LHCN-M2 (cell line): ENCODE measurements around the gene PTMA. TPM values are rescaled to one million over a fixed set of nuclear protein-coding genes. Genes with fewer than 3 reads are reported as not detected.
"Not testable (repeated sequence)": the region's sequence is repeated elsewhere in the genome, so short reads cannot be mapped to it uniquely, and the experiment has no call there.

Source experiments
- DNase-seq: peaks from one replicate; pipeline ENCODE4 v3.0.0-alpha.2; 2012; ENCODE audit warnings: low read depth
- polyA plus RNA-seq: library from polyadenylated mRNA; unstranded; fragments of >200 nt; gene quantifications from one replicate; pipeline ENCODE4 v1.2.1, GENCODE V29; 2012; ENCODE audit warnings: missing spikeins
- total RNA-seq: library from RNA; depleted of rRNA; stranded (reverse); fragments of >200 nt; gene quantifications from 2 replicates; pipeline ENCODE4 v1.2.3, GENCODE V29; 2014; rRNA removed

Gene PTMA
- 836 and 882 TPM in 2 replicates for total RNA-seq
- 708 TPM for polyA plus RNA-seq

- DNase-seq = peak; percentile 99
These were observed at the start of gene PTMA for GRCh38 chr2:231707927-231708772. TSS of gene PTMA (plus strand) at chr2:231708525. CDS start at chr2:231708707, 182 bp downstream.

DNA sequence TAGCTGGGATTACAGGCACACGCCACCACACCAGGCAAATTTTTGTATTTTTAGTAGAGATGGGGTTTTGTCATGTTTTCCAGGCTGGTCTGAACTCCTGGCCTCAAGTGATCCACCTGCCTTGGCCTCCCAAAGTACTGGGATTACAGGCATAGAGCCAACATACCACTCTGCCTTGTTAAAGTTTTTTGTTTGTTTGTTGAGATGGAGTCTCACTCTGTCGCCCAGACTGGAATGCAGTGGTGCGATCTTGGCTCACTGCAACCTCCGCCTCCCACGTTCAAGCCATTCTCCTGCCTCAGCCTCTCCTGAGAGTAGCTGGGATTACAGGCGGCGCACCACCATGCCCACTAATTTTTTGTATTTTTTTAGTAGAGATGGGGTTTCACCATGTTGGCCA lies 48.3 kb upstream of the PTMA start:
- not testable (repeated sequence) for DNase-seq

DNA sequence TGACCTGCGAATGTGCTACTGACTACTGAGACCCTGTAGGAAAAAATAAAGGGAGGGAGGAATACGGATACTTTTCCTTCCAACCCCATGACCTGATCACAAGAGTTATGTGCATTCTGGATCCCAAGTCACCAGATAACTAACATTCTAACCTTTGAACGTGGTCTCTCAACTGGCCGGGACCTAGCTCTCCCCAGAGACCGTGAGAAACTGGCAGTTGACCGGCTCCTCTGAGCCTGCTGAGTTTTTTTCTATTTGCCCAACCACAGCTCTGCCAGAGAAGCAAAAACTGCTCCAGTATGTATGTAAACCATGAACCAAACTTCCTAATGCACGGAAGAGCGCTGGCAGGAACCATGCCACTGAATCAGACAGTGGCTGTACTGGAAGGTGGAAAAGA lies 47.5 kb upstream of the PTMA start:
- no peak for DNase-seq

DNA sequence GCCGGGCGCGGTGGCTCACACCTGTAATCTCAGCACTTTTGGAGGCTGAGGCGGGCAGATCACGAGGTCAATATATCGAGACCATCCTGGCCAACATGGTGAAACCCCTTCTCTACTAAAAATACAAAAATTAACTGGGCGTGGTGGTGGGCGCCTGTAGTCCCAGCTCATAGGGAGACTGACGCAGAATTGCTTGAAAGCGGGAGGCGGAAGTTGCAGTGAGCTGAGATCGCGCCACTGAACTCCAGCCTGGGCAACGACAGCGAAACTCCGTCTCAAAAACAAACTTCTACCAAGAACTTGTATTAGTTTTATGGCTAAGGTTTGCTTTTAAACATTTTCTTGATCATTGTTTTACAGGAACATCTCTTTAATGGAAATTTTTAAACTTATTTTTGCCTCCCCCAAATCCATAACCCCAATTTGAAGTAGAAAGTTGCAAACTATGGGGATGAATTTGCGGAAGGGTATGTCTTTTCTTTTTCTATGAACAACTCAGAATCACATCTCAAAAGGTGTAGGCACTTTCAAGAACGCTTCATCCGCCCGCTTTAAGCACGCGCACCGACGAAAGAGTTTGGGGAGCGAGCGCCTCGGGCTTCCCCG lies 46.8 kb upstream of the PTMA start:
- no peak for DNase-seq

DNA sequence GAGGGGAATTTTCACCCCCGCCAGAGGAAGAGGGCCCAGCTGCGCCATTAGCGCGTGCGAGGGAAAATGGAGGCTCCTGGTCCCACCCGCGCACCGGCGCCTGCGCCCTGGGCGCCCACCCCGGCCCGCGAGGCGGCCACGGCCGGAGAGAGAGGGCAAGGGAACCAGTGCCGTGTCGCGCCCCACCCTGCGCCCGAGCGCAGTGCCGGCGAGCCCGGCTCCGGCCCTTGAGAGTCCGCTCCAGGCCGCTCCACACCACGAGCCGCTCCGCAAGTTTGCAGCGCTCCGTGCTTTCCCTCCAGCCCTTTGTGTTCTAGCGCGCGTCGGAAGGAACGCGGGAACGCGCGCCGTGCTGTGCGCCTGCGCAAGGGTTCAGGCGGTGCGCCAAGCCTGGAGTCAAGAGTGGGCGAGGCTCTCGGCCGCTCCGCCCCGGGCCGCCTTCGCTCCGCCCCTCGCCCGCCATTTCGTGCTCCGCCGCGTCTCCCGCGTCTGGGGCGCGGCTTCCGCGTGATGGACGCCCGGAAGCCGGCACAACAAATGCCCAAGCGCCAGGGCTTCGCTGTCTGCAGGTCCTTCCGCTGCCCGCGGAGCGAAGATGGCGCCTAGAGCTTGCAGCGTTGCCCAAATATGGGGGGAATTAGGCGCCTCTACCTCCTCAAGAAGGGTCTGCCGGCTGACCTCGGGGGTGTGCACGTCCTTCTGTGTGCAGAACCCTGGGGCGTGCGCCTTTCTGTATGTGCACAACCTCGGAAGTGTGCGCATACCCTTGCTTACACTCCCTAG lies 46.1 kb upstream of the PTMA start:
- peak; percentile 92 for DNase-seq

DNA sequence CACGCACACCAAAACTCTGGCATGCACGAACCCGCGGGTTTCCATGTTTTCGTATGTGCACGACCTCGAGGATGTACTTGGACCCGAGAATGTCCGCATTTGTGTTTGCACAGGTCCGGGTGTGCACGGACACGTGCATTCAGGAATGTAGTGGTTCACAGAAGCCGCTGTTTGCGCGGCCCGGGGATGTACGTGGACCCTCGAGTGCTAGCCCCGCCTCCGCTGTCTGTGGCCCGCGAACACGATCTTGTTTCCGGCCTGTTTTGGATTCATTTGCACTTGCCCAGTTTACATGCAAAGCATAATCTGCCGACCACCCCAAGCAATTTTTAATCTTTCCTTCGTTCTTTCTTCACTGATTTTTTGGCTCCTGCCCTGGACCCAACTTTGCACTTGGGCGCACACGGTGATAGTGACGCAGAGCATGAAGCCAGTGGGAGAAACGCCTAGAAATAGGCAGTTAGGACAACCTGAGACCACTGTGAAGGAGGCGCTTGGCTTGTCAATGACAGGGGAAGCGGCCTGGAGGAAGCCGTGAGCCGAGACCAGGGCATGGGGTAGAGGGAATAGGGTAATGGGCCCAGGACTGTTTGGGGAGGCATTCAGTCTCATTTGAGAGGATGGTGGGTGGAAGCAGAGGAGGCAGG lies 45.4 kb upstream of the PTMA start:
- no peak for DNase-seq

DNA sequence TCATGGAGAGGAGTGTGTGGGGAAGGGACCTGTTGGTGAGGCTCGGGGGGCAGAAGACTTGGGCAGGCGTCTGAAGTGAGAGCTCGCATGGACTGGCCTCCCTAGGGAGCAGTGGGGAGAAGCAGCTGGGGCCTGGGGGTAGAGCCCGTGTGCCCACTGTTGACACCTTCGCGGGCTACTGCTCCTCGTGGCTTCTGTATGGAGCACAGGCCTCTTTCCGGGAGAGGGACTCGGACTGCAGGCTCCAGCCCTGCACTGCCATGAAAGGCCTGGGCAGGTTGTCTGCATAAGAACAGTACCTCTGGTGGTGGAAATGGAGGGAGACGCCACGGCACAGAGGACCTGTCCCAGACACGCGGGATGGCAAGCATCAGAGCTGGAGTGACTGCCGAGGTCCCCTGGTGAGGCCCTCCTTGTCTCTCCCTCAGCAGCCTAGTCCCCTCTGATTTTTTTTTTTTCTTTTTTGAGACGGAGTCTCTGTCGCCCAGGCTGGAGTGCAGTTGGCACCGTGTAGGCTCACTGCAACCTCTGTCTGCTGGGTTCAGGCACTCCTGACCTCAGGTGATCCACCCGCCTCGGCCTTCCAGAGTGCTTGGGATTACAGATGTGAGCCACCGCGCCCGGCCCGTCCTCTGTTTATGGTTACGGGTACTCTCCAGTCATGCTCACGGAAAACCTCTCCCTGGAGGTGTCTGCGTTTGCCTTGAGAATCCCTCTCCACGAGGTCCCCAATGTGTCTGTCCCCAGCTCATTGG lies 44.7 kb upstream of the PTMA start:
- no peak for DNase-seq

- DNase-seq = no peak
These were observed 43.6 kb upstream of the PTMA start for GRCh38 chr2:231664727-231665126.

- no peak for DNase-seq
These were observed 42.8 kb upstream of the PTMA start for GRCh38 chr2:231665245-231666170.

- peak; percentile 94 for DNase-seq
These were observed 41.9 kb upstream of the PTMA start for GRCh38 chr2:231666171-231667095.

DNA sequence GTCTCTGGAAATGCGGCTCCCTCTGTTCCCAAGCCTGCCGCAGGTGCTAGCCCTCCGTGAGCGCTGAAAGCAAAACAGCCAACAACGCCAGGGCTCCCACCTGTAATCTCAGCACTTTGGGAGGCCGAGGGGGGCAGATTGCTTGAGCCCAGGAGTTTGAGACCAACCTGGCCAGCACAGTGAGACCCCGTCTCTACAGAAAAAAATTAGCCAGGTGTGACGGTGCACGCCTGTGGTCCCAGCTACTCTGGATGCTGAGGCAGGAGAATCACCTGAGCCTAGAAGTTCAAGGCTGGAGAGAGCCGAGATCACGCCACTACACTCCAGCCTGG lies 41.3 kb upstream of the PTMA start:
- no peak for DNase-seq

DNA sequence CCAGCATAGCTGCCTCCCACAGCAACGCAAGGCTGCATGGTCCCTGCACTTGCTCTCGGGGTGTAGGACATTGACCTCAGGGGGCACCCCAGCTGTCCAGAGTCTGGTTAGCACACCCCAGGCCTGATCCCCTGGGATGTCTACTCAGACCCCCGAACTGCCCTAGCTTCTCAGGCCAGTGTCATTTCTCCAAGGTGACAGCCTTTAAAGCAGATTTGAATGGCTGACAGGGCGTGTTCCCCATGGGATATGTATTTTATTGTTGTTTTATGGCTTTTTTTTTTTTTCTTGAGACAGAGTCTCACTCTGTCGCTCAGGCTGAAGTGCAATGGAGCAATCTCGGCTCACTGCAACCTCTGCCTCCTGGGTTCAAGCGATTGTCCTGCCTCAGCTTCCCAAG lies 40.8 kb upstream of the PTMA start:
- no peak for DNase-seq

DNA sequence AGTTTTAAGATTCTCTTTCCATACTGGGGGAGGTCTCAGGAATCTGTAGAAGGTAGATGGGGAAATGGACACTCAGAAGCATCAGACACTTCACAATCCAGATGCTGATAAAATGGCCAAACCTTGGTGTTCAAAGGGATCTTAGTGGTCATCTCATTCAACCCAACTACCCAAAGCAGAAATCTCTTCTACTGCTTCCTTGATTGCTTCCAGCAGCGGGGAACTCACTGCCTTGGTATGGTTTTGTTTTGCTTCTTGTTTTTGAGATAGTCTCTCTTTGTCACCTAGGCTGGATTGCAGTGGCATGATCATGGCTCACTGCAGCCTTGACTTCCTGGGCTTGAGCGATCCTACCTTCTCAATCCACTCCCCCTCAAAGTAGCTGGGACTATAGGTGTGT lies 39.3 kb upstream of the PTMA start:
- DNase-seq = no peak

DNA sequence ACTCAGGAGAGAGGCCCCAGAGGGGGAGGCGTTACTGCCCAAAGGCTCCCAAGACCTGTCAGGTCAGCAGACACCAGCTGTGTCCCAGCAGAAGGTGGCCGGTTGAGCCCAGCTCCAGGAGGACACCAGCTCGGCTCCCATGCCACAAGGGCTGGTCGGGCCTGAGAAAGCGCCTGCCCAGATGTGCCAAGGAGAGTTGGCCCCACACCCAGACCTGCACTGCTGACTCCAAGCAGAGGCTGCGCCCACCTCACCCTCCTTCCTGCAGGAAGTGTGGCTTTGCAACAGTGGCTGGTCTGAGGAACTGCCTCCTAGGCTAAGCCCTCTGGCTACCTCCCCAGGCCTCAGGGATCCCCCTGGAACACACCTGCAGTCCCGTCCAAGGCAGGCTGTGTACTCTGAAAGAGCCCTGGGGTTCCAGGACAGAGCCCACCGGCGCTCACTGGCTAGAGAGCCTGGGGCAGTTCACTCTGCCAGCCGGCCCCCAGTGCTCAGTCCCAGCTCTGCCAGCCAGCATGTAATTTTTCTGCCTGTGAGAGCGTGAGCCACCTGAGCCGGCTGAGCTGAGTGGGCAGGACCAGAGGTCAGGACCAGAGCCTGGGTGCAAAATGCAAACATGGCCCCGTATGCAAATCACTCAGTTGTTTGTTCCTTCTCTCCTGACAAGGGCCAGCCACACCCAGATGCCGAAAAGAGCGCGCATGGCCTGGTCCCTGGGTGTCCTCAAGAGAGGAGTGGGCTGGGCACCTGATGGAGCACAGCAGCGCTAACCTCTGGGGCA lies 36.9 kb upstream of the PTMA start:
- DNase-seq = no peak

- no peak for DNase-seq
These were observed 35.5 kb upstream of the PTMA start for GRCh38 chr2:231672617-231673347.

GRCh38 chr2:231673348-231673770 lies 35.0 kb upstream of the PTMA start:
- no peak for DNase-seq

DNA sequence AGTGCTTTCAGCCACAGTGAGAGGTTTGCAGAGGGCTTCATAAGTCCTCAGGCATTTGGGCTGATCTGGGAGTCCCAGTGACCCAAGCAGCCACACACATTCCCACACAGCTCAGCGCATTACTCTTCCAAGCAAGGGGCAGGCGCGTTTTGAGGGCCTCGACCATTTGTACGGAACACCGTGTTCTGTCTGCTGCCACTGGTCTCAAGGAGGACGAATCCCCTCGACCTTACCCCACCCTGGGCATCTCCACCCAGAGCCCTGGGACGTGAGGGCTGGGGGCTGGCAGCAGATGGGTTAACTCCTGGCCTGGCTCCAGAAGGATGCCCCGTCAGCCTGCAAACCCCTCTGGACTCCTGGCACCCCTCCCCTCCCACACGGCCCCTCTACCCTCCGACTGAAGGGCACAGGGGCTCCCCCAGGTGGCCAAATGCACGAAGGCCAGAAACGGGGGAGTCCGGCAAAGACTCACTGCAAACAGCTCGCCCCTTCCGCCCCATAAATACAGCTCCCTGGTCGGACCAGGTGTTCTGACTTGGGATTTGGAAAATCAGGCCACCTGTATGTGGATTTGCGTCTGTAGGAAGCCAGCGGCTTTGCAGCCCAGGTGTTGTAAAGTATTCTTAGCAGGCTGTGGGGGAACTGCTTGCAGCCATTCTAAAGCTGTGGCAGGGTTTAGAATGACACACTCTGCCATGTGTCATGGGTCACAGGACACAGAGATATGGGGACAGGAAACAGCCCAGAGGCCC lies 33.6 kb upstream of the PTMA start:
- DNase-seq = no peak
